NCI-H146 (cell line): ENCODE data around the gene TEAD1.

Experiments
- DNase-seq: peaks from one replicate; lab custom pipeline; 2025; lab: John Stamatoyannopoulos, UW

The TEAD1 gene

GRCh38 chr11:12707500-12707880 lies 33.3 kb downstream of the TEAD1 start:
- peak; percentile 81 for DNase-seq

- no peak for DNase-seq
These were observed 37.3 kb downstream of the TEAD1 start for GRCh38 chr11:12711496-12711895.

- DNase-seq: no peak
These were observed 37.9 kb downstream of the TEAD1 start for GRCh38 chr11:12712132-12712531.

- DNase-seq: no peak
These were observed 40.9 kb downstream of the TEAD1 start for GRCh38 chr11:12715131-12715530.

- no peak for DNase-seq
These were observed 41.7 kb downstream of the TEAD1 start for GRCh38 chr11:12715941-12716340.

- DNase-seq: no peak
These were observed 42.6 kb downstream of the TEAD1 start for GRCh38 chr11:12716816-12717215.

GRCh38 chr11:12717851-12718291 lies 43.6 kb downstream of the TEAD1 start:
- DNase-seq: no peak

- DNase-seq: no peak
These were observed 45.0 kb downstream of the TEAD1 start for GRCh38 chr11:12719221-12719620.

- DNase-seq: no peak
These were observed 47.8 kb downstream of the TEAD1 start for GRCh38 chr11:12721816-12722604.

- DNase-seq: peak; percentile 35
These were observed 49.4 kb downstream of the TEAD1 start for GRCh38 chr11:12723421-12724300.

GRCh38 chr11:12724301-12725054 lies 50.3 kb downstream of the TEAD1 start:
- DNase-seq: peak; percentile 98

- no peak for DNase-seq
These were observed 51.0 kb downstream of the TEAD1 start for GRCh38 chr11:12725055-12725862.

GRCh38 chr11:12725863-12726682 lies 51.9 kb downstream of the TEAD1 start:
- DNase-seq: no peak

GRCh38 chr11:12727563-12728211 lies 53.5 kb downstream of the TEAD1 start:
- DNase-seq: no peak

- DNase-seq: no peak
These were observed 54.2 kb downstream of the TEAD1 start for GRCh38 chr11:12728417-12728816.

GRCh38 chr11:12729941-12730340 lies 55.7 kb downstream of the TEAD1 start:
- DNase-seq: no peak

- DNase-seq: no peak
These were observed 57.7 kb downstream of the TEAD1 start for GRCh38 chr11:12731841-12732336.

- DNase-seq: no peak
These were observed 58.9 kb downstream of the TEAD1 start for GRCh38 chr11:12733091-12733490.

GRCh38 chr11:12734625-12735024 lies 60.4 kb downstream of the TEAD1 start:
- DNase-seq: no peak

- no peak for DNase-seq
These were observed 61.0 kb downstream of the TEAD1 start for GRCh38 chr11:12735262-12735661.
